Common myeloid progenitor, CD34-positive (primary cell): ENCODE results near the gene PNMA1.

Source experiments
- CTCF ChIA-PET: fragments of 350-600 bp; sonication (Branson Sonifier 250); formaldehyde crosslinking; loops from one replicate; lab custom pipeline; 2021; ENCODE audit warnings: antibody characterized with exemption; lab: Charles Lee
- POLR2A ChIA-PET: fragments of 350-600 bp; sonication (Branson Sonifier 250); formaldehyde crosslinking; loops from one replicate; lab custom pipeline; 2021; ENCODE audit warnings: antibody characterized with exemption; lab: Charles Lee
- DNase-seq, 3 donors: peaks; one replicate each; pipeline versions ENCODE4 v3.0.0 to v3.0.0-alpha.2; 2013
- H3K27ac ChIP-seq, 2 experiments: 1 replicate in 1 of 2; 2 replicates in 1 of 2; pipeline ENCODE4 v1.7.0; 2013; ENCODE audit warnings: inconsistent platforms in 2 of 2, low read length in 2 of 2, mild to moderate bottlenecking in 2 of 2, low read depth in 1 of 2, moderate library complexity in 1 of 2; ENCODE audit not compliant: severe bottlenecking in 2 of 2, insufficient read depth in 1 of 2, poor library complexity in 1 of 2
- H3K27me3 ChIP-seq, 5 experiments: replicated peaks in 2 of 5; 1 replicate in 3 of 5; 2 replicates in 2 of 5; pipeline versions ENCODE4 v1.6.1 to v1.7.0; 2013; ENCODE audit warnings: low read length in 4 of 5, mild to moderate bottlenecking in 2 of 5, moderate library complexity in 2 of 5, inconsistent platforms in 1 of 5; ENCODE audit not compliant: insufficient read depth in 5 of 5, control insufficient read depth in 4 of 5
- H3K36me3 ChIP-seq, 4 experiments: 1 replicate in 2 of 4; 2 replicates in 2 of 4; pipeline versions ENCODE4 v1.6.1 to v1.7.0; 2013; ENCODE audit warnings: low read length in 3 of 4, control low read depth in 1 of 4, mild to moderate bottlenecking in 1 of 4; ENCODE audit not compliant: control insufficient read depth in 4 of 4, insufficient read depth in 4 of 4
- H3K4me1 ChIP-seq, 4 experiments: 1 replicate in 3 of 4; 2 replicates in 1 of 4; pipeline versions ENCODE4 v1.6.1 to v1.7.1; 2013; ENCODE audit warnings: low read length in 3 of 4, mild to moderate bottlenecking in 3 of 4, control low read depth in 1 of 4, inconsistent platforms in 1 of 4, moderate library complexity in 1 of 4; ENCODE audit not compliant: control insufficient read depth in 4 of 4, insufficient read depth in 4 of 4; ENCODE audit errors: control extremely low read depth in 1 of 4
- H3K4me3 ChIP-seq, 7 experiments: 1 replicate in 4 of 7; 2 replicates in 3 of 7; pipeline versions ENCODE4 v1.5.1 to v1.7.0; 2013; ENCODE audit warnings: mild to moderate bottlenecking in 7 of 7, low read length in 6 of 7, moderate library complexity in 6 of 7, inconsistent platforms in 2 of 7, low read depth in 2 of 7, control low read depth in 1 of 7; ENCODE audit not compliant: insufficient read depth in 4 of 7, control insufficient read depth in 1 of 7; ENCODE audit errors: extremely low read depth in 1 of 7
- H3K9me3 ChIP-seq, 5 experiments: 1 replicate in 4 of 5; 2 replicates in 1 of 5; pipeline versions ENCODE4 v1.6.1 to v1.7.1; 2013; ENCODE audit warnings: low read length in 4 of 5, mild to moderate bottlenecking in 2 of 5, inconsistent platforms in 1 of 5, low read depth in 1 of 5, moderate library complexity in 1 of 5; ENCODE audit not compliant: control insufficient read depth in 4 of 5, insufficient read depth in 2 of 5; ENCODE audit errors: control extremely low read depth in 1 of 5
- WGBS: methylation state at CpG from one replicate; pipeline ENCODE4 v1.1.5; 2013; ENCODE audit not compliant: insufficient coverage; 5-methylcytosine and 5-hydroxymethylcytosine counted together

PNMA1 gene

DNA sequence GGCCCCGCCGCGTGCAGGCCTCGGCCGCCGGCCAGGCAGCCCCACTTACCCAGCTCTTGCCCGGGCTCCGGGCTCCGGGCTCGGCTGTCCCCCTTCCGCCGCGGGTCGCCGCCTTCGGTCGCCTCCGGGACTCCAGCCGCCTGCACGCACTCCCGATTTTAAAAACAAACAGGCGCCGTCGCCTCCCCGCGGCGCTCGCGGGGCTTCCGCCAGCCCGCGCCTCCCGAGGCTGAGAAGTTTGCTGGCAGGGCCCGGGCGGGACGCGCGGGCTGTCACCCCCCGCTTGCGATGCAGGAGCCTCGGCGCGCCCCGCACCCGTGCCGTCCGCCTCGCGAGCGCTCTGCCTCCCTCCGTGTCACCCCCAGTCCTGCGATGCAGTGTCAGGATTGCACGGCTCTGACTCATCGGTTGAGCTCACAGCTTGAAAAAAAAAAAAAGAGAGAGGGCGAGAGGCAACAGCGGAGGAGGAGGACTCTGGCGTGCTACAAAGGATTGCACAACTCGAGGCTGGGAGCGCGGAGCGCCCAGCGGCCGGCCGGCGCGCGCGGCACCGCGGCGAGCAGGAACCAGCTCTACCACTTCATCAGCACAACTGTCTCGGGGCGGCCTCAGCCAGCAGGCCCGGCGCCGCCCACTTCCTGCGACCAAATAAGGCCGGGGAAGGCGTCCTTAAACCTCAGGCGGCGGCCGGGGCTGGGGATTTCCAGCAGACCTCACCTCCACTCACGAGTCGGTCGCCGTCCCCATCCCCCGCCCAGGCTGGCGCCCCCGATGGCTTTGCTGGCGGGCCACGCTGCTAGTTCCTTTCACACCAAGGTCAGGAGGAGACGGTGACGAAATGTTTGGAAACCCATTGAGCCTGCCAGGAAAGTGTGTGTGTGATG lies 45.8 kb upstream of the PNMA1 start:
- no peaks in the 10 kb centered on the region for H3K9me3 ChIP-seq
- whole genome bisulfite sequencing = under 1% methylated on average over 84 of the region's 93 CpGs
- ChIA-PET POLR2A (interaction anchor here (0.7 to 3.3 kb wide), 12 partner anchors 8 to 126 kb away, joined by 3 to 83 read pairs (median 6); partner anchors contain the start of gene ZNF410), CTCF (interaction anchor here (0.6 to 11.3 kb wide), 13 partner anchors 8 to 68 kb away, joined by 3 to 225 read pairs (median 5); no protein-coding TSS in a partner anchor)
- H3K27ac ChIP-seq = peak overlapping the region; percentile 86 to 99
- H3K36me3 ChIP-seq = peaks cover 0 to 18% (median 3%) of the 10 kb centered on the region in 4 experiments
- no peaks in the 10 kb centered on the region for H3K27me3 ChIP-seq
- H3K4me1 ChIP-seq = peaks cover 29 to 84% (median 78%) of the 10 kb centered on the region in 4 experiments
- DNase-seq = peak; percentile 96 to 99 (median 99)
- peak overlapping the region; percentile 66 to 88 (median 77) for H3K4me3 ChIP-seq

GRCh38 chr14:73759183-73759713 lies 45.1 kb upstream of the PNMA1 start:
- Histone ChIP-seq H3K36me3 (peaks cover 0 to 18% (median 3%) of the 10 kb centered on the region in 4 experiments), H3K4me3 (peak overlapping the region; percentile 66 to 88 (median 77)), H3K27me3 (no peaks in the 10 kb centered on the region), H3K4me1 (peaks cover 33 to 84% (median 81%) of the 10 kb centered on the region in 4 experiments), H3K9me3 (no peaks in the 10 kb centered on the region), H3K27ac (peak overlapping the region; percentile 99)
- 0% methylated on average over 51 of the region's 71 CpGs for WGBS
- CTCF ChIA-PET = interaction anchor here (0.6 to 11.3 kb wide), 20 partner anchors 8 to 85 kb away, joined by 3 to 225 read pairs (median 5); no protein-coding TSS in a partner anchor
- POLR2A ChIA-PET = interaction anchor here (0.7 to 3.3 kb wide), 13 partner anchors 9 to 127 kb away, joined by 3 to 83 read pairs (median 5); partner anchors contain the start of gene ZNF410
- peak in 2 of 3 donors; percentile 52 to 61 for DNase-seq

- Histone ChIP-seq H3K36me3 (peaks cover 0 to 18% (median 3%) of the 10 kb centered on the region in 4 experiments), H3K27ac (peak overlapping the region; percentile 99), H3K4me1 (peaks cover 33 to 88% (median 86%) of the 10 kb centered on the region in 4 experiments), H3K27me3 (no peaks in the 10 kb centered on the region), H3K4me3 (peak overlapping the region; percentile 66 to 88 (median 77)), H3K9me3 (no peaks in the 10 kb centered on the region)
- ChIA-PET POLR2A (interaction anchor here (1.0 to 3.3 kb wide), 9 partner anchors 13 to 68 kb away, joined by 3 to 83 read pairs (median 5); no protein-coding TSS in a partner anchor), CTCF (interaction anchor here (0.8 to 11.3 kb wide), 19 partner anchors 9 to 90 kb away, joined by 3 to 225 read pairs (median 5); no protein-coding TSS in a partner anchor)
- WGBS = under 1% methylated on average over 30 of the region's 49 CpGs
- DNase-seq = peak; percentile 93 to 99 (median 98)
Observed at GRCh38 chr14:73758392-73759182, 44.4 kb upstream of the PNMA1 start.

DNA sequence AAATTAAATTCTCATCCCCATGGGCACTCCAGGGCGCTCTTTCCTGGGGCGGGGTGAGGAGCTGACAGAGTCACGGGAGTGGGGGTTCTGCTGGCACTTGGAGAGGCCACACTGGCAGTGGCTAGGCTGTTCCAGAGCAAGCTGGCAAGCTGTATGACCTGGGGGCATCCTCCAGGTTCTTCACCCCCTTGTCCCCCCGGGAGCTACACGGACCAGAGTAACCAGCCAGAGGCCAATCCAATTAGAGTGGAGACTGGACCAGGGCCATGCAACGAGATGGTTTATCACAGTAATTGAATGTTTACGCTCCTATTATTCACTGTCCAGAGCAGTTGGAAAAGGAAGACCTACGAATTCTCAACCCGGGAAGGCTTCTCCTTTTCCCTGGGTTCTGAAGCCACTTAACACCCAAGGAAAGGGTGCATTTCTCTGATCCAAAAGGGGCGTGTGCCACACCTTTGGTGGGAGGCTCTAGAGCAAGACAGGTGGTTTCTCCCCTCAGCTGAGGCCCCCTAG lies 43.8 kb upstream of the PNMA1 start:
- no peak for DNase-seq
- ChIA-PET CTCF (interaction anchor here (0.6 to 11.3 kb wide), 18 partner anchors 9 to 91 kb away, joined by 3 to 225 read pairs (median 5); no protein-coding TSS in a partner anchor), POLR2A (interaction anchor here (1.0 to 3.3 kb wide), 7 partner anchors 13 to 42 kb away, joined by 3 to 83 read pairs (median 8); no protein-coding TSS in a partner anchor)
- Histone ChIP-seq H3K9me3 (no peaks in the 10 kb centered on the region), H3K27me3 (no peaks in the 10 kb centered on the region), H3K4me1 (peaks cover 33 to 90% (median 87%) of the 10 kb centered on the region in 4 experiments), H3K4me3 (peak overlapping the region; percentile 40 to 88 (median 77)), H3K36me3 (peaks cover 0 to 18% (median 3%) of the 10 kb centered on the region in 4 experiments), H3K27ac (peak overlapping the region; percentile 99)
- WGBS = 40% methylated on average over 10 of the region's 10 CpGs

DNA sequence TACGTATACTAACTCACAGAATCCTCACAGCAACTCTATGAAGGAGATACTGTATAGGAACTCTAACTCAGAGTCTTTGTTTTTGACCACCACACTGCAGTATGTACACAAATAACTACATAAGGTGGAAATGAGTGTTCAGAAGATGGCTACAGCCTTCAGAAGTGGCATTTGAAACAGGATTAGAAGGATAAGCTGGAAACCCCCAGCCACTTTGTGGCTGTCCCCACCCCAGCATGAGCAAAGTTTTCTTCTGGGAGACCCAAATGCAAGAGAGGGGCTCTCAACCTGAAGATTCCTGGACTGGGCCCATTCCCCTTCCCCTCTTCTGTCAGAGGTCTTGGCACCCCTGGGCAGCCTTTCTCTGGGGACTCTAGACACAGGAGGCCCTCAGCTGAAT lies 43.2 kb upstream of the PNMA1 start:
- Histone ChIP-seq H3K4me1 (peaks cover 29 to 90% (median 87%) of the 10 kb centered on the region in 4 experiments), H3K27ac (peak overlapping the region; percentile 99), H3K27me3 (no peaks in the 10 kb centered on the region), H3K4me3 (peak overlapping the region in 6 of 7 experiments; percentile 19 to 88 (median 77)), H3K36me3 (peaks cover 0 to 22% (median 3%) of the 10 kb centered on the region in 4 experiments), H3K9me3 (no peaks in the 10 kb centered on the region)
- ChIA-PET POLR2A (interaction anchor here (1.0 to 3.3 kb wide), 2 partner anchors 14 to 43 kb away, joined by 3 to 83 read pairs; no protein-coding TSS in a partner anchor), CTCF (interaction anchor here (0.6 to 11.3 kb wide), 12 partner anchors 9 to 92 kb away, joined by 3 to 225 read pairs (median 4); no protein-coding TSS in a partner anchor)
- no CpG with 5 or more reads among the region's 1 CpG for WGBS
- DNase-seq = no peak
